Erythroblast (primary cell): ENCODE data around the gene CDH13.

Experiments
- GATA1 ChIP-seq: IDR thresholded peaks from 2 replicates; pipeline ENCODE4 v1.6.1; 2011; ENCODE audit warnings: low read depth, mild to moderate bottlenecking, control low read depth, low read length, moderate library complexity
- POLR2A ChIP-seq: IDR thresholded peaks from 2 replicates; pipeline ENCODE4 v1.6.1; 2011; ENCODE audit warnings: mild to moderate bottlenecking, low read length

DNA sequence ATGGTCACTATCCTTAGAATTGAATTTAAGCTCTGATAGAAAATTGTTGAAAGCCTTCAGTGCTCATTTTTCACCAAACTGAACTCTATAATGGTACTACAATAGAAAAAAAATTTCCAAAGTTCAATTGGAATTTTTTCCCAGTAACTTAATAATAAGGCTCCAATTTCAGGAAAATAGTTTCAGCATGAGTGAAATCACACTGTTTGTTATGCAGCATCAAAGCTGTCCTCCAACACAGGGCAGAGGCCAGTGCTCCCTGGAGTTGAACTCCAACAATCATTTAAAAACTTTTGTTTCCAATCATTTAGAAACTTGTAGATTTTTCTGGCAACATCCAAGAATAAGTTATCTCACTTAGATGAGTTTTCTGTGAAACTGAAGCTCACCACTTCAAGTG, 1077.9 kb downstream of the CDH13 start:
- TF ChIP-seq POLR2A = no peak
- no peak for TF ChIP-seq GATA1
